HG03558 (cell line): Measurements from ENCODE around the gene BCAR3.
"Not testable (repeated sequence)": the region's sequence is repeated elsewhere in the genome, so short reads cannot be mapped to it uniquely, and the experiment has no call there.

ENCODE experiments used
- ATAC-seq: cut with Tn5 transposase; IDR thresholded peaks from one replicate; pipeline ENCODE4 v1.9.1; 2021; ENCODE audit warnings: moderate number of reproducible peaks; ENCODE audit not compliant: unreplicated experiment; ENCODE audit errors: extremely low read depth

The BCAR3 gene

DNA sequence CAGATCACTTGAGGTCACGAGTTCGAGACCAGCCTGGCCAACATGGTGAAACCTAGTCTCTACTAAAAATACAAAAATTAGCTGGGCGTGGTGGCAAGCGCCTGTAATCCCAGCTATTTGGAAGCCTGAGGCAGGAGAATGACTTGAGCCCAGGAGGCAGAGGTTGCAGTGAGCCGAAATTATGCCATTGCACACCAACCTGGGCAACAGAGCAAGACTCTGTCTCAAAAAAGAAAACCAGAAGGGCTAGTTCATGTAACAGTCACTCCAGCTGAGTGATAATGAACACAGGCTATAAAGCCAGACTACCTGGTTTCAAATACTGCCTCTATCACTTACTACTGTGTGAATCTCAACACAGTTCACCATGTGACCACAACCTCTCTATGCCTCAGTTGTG is 31.5 kb downstream of the BCAR3 start:
- not testable (repeated sequence) for ATAC-seq

GRCh38 chr1:93649231-93649630 is 32.4 kb downstream of the BCAR3 start:
- ATAC-seq: no peak

DNA sequence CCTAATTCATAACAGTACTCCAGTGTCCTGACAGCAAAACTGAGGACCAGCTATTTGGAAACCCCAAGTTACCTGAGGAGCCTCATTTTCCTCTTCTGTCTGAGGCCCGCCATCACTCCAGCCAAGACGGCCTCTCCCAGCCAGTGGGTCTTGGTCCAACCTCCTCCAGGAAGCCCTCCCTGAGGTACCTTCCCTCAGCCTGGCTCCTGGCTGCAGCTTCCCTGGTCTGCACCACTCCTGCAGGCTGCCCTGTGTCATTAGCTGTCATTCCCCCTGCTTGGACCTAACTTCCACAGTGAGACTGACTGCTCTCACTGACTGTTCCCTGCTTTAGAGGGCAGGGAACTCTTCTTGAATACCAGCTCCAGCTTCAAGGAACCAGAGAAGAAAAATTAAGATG is 33.0 kb downstream of the BCAR3 start:
- no peak for ATAC-seq

DNA sequence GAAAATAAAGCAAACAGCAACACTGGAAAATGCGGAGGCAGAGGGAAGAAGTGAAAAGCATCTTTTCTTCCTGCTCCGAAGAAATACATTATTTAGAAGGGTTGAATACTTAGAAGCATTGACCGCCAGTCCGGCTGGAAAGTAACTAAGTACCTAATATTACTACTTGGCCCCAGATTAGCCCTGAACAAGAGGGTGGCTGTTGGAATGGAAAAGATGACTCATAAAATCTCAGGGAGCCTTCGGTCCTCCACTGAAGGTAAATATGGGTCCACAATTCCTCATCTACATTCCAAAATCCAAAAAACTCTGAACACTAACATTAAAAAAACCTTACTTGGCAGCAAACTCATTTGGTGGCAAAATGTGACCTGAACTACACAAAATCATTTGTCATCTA is 40.1 kb downstream of the BCAR3 start:
- ATAC-seq: no peak

DNA sequence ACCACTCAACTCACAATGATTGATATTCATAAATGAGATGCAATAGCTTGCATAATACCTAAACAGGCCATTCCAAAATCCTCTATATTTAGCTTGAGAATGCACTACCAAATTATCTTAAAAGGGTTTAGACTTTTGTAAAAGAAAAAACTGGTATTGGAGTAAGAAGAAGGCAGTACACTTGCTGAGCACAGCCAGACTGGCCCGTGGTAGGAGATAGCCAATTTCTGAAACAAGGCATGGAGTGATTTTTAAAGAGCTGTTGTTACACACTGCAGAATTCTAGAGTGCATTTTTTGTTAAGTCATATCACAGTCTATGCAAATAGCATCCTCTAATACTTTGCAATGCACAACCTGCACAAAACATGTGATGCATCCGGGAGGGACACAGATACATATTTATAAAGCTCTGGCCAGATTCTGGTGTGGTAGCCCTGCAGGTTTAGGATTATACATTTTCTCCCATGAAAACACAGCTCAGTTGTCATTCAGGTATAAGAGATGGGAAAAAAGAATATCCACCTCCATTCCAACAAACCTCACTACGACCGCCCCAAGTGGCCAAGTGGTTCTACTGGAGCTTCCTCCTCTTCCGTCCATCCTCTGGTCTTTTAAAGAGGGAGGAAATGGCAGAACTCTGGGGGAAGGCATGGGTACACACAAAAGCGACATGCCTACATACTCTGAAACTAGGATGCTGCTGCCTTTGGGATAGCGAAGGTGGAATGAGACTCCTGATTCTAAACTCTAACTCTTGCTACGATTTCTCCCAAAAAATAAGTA is 40.8 kb downstream of the BCAR3 start:
- no peak for ATAC-seq

GRCh38 chr1:93638981-93639380 is 42.7 kb downstream of the BCAR3 start:
- no peak for ATAC-seq

DNA sequence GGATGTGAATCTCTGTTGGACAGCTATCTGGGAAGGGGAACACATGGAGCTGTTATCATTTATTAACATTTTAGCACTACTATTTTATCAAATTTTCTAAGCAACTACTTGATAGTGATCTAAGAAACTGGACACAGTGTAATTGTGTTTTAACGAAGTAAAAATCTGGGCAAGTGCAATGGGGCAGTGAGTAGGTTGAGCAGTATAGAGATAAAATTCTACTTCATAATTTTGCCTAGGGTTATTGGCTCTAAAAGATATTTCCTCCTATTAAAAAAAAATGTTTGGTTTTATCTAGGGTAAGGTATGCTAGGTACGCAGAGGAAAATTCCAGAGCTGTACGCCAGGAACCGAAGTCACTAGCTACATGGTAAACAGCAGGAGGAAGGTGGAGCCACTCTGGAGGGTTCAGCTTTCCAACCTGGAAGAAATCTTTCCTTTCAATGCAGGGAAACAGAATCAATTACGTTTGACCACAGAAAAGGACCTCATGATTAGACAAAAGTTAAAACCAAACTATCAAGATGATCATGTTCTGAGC is 43.3 kb downstream of the BCAR3 start:
- no peak for ATAC-seq

GRCh38 chr1:93636712-93637111 is 44.9 kb downstream of the BCAR3 start:
- ATAC-seq: no peak

DNA sequence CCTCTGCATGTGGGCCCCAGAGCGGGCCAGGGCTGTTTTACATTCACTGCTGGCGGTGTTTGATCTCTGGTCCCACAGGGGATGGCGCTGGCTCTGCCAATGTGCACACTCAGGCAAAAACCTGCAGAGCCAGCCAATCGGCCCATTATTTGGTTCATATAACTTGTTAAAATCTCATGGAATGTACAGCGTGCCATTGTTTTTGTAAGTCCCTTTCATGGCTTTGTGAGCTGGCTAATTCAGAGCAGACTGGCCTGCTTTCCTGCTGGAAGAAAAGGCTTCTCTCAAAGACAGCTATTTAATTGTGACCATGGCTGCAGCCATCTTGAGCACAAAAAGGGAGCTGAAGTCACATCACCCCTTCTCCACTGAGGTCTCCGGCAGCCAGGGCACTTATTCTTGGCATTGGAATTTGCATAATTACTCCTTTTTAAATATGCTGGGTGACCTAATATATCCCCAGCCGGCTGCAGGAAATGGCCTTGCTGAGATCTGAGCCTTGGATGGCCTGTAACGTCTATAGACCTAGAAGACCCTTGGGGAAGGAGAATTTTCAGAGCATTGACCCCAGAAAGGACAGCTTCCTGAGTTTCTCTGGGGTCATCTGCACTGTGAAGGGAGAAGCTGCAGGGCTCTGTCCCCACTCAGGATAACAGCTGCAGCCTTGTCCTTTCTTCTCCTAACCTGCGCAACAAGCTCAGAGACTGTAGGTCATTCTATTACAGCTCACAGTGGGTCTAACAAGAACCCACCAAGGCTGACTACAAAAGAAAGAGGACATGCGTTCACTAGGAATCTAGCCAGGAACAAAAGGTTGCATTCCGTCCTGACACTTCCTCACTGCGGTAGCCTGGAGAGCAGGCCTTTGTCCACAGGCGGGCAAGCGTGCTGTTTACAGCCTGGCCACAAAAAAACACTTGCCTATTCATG is 45.8 kb downstream of the BCAR3 start:
- ATAC-seq: no peak

- no peak for ATAC-seq
Observed at GRCh38 chr1:93633313-93633712, 48.3 kb downstream of the BCAR3 start.

GRCh38 chr1:93631626-93632365 is 49.8 kb downstream of the BCAR3 start:
- ATAC-seq: no peak

- ATAC-seq: no peak
Observed at GRCh38 chr1:93630168-93630567, 51.5 kb downstream of the BCAR3 start.

GRCh38 chr1:93629101-93630059 is 52.3 kb downstream of the BCAR3 start:
- ATAC-seq: no peak

- no peak for ATAC-seq
Observed at GRCh38 chr1:93628681-93629080, 53.0 kb downstream of the BCAR3 start.

GRCh38 chr1:93625582-93626327 is 55.9 kb downstream of the BCAR3 start:
- no peak for ATAC-seq

DNA sequence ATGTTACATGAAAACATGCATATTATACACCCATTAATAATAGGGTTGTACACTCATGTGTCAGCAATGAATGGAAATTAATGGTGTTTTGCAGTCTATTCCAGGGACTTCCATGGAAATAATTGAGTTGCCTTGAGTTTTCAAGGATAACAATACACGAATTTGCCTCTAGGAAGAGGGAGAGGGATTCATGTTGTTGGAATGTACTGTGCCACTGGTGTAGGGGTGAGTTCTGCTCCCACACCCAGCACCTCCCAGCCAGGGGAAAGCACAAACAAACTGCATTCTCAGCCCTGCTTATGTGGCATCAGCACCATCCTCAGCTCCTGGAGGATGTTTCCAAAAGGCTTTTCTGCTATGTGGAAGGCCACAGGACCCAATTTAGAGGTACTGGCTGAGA is 57.8 kb downstream of the BCAR3 start:
- ATAC-seq: no peak

DNA sequence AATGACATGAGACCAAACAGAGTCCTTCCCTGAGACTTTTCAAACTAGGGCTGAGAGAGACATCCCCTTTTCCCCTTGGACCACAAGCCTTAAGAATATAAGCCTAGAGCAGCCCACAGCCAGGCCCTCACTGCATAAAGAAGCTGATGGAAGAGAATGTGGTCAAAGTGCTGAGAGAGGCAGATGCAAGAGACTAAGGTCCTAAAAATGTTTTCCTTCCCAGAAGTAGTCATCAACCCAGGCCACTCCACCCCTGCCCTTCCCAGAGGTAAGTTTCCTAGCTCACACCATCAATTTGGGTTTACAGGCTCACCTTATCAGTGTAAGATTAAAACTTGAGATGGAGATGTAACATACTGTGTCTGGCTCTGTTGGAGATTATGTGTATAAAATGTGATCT is 58.2 kb downstream of the BCAR3 start:
- no peak for ATAC-seq

- no peak for ATAC-seq
Observed at GRCh38 chr1:93621246-93621645, 60.4 kb downstream of the BCAR3 start.

DNA sequence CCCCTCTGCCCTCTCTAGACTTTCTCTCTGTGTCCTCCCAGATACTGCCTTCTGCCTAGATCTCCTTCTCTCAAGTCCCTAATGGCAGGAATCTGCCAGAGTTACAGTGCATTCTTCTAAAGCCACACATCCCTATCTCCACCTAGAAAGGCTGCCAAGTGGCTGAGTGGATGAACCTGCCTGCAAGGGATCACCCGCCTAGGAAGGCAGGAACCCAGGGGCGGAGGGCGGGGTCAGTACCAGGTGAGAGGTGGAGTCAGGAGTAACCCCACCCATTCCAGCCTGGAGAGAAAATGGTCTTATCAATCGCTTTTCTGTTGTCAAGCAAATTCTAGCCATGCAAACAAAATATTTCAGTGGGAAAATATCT is 60.8 kb downstream of the BCAR3 start:
- no peak for ATAC-seq
